ENCODE data around the gene TMEM131.

DNA sequence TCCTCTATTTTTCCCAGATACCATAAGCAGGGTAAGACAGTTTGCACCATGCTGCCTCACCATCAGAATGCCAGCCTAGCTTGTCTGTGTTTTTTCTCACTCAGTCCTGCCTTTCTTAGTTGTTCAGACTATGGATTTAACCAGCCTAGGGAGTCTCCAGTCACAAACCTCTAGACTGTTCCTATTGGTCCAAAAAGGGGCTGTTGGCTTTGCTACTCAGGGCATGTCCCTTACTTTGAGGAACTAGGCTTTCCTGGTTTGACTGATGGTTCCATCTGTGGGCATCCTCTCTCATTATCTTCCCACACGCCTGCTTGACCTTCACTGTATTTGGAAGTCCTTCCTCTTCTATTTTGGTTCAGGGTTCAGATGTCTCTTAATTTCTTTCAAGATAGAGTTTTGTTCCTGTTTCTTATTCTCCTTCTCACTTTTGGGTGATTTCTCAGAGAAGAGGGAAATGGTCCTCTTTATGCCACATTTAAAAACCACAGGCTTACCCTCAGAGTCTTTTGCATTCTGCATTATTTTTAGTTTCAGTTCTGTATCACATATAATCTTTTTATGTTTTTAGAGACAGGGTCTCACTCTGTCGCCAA is 31.3 kb upstream of the TMEM131 start:
- TF ChIP-seq, protein P1, sequence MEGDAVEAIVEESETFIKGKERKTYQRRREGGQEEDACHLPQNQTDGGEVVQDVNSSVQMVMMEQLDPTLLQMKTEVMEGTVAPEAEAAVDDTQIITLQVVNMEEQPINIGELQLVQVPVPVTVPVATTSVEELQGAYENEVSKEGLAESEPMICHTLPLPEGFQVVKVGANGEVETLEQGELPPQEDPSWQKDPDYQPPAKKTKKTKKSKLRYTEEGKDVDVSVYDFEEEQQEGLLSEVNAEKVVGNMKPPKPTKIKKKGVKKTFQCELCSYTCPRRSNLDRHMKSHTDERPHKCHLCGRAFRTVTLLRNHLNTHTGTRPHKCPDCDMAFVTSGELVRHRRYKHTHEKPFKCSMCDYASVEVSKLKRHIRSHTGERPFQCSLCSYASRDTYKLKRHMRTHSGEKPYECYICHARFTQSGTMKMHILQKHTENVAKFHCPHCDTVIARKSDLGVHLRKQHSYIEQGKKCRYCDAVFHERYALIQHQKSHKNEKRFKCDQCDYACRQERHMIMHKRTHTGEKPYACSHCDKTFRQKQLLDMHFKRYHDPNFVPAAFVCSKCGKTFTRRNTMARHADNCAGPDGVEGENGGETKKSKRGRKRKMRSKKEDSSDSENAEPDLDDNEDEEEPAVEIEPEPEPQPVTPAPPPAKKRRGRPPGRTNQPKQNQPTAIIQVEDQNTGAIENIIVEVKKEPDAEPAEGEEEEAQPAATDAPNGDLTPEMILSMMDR (IDR thresholded peaks at IDR 0.05), result no peak
- TF ChIP-seq POLR2A (IDR thresholded peaks at IDR 0.05) (no peak), POLR2AphosphoS5 (IDR thresholded peaks at IDR 0.05) (no peak), EP300 (IDR thresholded peaks at IDR 0.05) (no peak)

All from sigmoid colon (tissue), 4 donors.